ENCODE data around the gene ADRB1. TPM values are rescaled to one million over a fixed set of nuclear protein-coding genes. Genes with fewer than 3 reads are reported as not detected.

Gene ADRB1
- 0.11 TPM in 1 of 2 replicates, not detected in the other for total RNA-seq

DNA sequence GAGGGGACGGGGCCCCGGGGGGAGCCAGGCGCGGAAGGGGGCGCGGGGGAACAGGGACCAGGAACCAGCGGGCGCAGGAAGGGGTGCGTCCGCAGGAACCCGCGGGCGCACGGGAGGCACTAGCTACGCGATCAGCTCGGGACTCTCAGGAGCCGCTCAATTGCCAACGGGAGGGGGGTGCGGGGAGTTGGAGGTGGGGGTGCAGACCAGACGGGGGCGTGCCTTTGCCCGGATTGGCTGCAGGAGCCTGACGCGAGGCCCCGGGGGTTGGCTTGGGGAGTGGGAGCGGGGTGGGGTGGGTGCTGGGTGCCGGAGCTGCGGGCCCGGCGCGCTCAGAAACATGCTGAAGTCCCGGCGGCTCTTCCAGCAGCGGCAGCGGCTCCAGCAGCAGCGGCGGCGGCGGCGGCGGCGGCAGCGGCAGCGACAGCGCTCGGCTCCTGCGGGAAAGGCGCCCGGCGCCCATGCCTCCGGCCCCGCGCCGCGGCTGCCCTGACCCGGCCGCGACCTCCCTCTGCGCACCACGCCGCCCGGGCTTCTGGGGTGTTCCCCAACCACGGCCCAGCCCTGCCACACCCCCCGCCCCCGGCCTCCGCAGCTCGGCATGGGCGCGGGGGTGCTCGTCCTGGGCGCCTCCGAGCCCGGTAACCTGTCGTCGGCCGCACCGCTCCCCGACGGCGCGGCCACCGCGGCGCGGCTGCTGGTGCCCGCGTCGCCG lies at the start of gene ADRB1:
TSS of gene ADRB1 (plus strand) at position 335 of the 715 bp plus-strand sequence. CDS start at position 602, 267 bp downstream.

Other genes with a start within 250 kb of the ADRB1 start
- 3.1 and 3.4 TPM in 2 replicates for gene DCLRE1A, start 189.8 kb upstream of the ADRB1 start, total RNA-seq
- gene NHLRC2, start 189.2 kb upstream of the ADRB1 start, total RNA-seq = 8.6 and 11.4 TPM in 2 replicates
- gene CCDC186, start 130.3 kb downstream of the ADRB1 start, total RNA-seq = 29.6 and 54.2 TPM in 2 replicates
- gene TDRD1, start 135.5 kb downstream of the ADRB1 start, total RNA-seq = 0.39 and 2.0 TPM in 2 replicates
- under 0.01 TPM in 1 of 2 replicates, not detected in the other for gene VWA2, start 195.4 kb downstream of the ADRB1 start, total RNA-seq